NCI-H2107 treated with DMSO at 0.1 percent for 48 hours (cell line): ENCODE data around the gene ANKRD62.
"Not testable (repeated sequence)": the region's sequence is repeated elsewhere in the genome, so short reads cannot be mapped to it uniquely, and the experiment has no call there.

Experiments used
- DNase-seq: peaks from one replicate; lab custom pipeline; 2025; ENCODE audit not compliant: unreplicated experiment; lab: John Stamatoyannopoulos, UW

The ANKRD62 gene

GRCh38 chr18:12065397-12065796 is 28.2 kb upstream of the ANKRD62 start:
- no peak for DNase-seq

GRCh38 chr18:12066910-12067511 is 26.6 kb upstream of the ANKRD62 start:
- DNase-seq: no peak

GRCh38 chr18:12067671-12068070 is 26.0 kb upstream of the ANKRD62 start:
- no peak for DNase-seq

- not testable (repeated sequence) for DNase-seq
Measured at GRCh38 chr18:12068316-12068949, 25.2 kb upstream of the ANKRD62 start.

- DNase-seq: no peak
Measured at GRCh38 chr18:12068950-12069320, 24.7 kb upstream of the ANKRD62 start.

GRCh38 chr18:12071066-12071465 is 22.6 kb upstream of the ANKRD62 start:
- DNase-seq: not testable (repeated sequence)

- DNase-seq: no peak
Measured at GRCh38 chr18:12072996-12073395, 20.6 kb upstream of the ANKRD62 start.

- no peak for DNase-seq
Measured at GRCh38 chr18:12074736-12075135, 18.9 kb upstream of the ANKRD62 start.

GRCh38 chr18:12076424-12077140 is 17.1 kb upstream of the ANKRD62 start:
- no peak for DNase-seq

GRCh38 chr18:12077994-12078393 is 15.6 kb upstream of the ANKRD62 start:
- DNase-seq: not testable (repeated sequence)

GRCh38 chr18:12079491-12080237 is 14.0 kb upstream of the ANKRD62 start:
- no peak for DNase-seq

GRCh38 chr18:12085136-12085535 is 8.5 kb upstream of the ANKRD62 start:
- no peak for DNase-seq

- no peak for DNase-seq
Measured at GRCh38 chr18:12085786-12086185, 7.9 kb upstream of the ANKRD62 start.

- peak; percentile 2 for DNase-seq
Measured at GRCh38 chr18:12086249-12086648, 7.4 kb upstream of the ANKRD62 start.

- DNase-seq: no peak
Measured at GRCh38 chr18:12086677-12087470, 6.8 kb upstream of the ANKRD62 start.

GRCh38 chr18:12087471-12088025 is 6.1 kb upstream of the ANKRD62 start:
- DNase-seq: no peak

- DNase-seq: no peak
Measured at GRCh38 chr18:12088096-12088495, 5.5 kb upstream of the ANKRD62 start.

- no peak for DNase-seq
Measured at GRCh38 chr18:12088731-12089375, 4.8 kb upstream of the ANKRD62 start.

GRCh38 chr18:12091538-12092141 is 2.0 kb upstream of the ANKRD62 start:
- DNase-seq: no peak
